Measurements from ENCODE around the gene ZNF277.

ZNF277 gene, protein sequence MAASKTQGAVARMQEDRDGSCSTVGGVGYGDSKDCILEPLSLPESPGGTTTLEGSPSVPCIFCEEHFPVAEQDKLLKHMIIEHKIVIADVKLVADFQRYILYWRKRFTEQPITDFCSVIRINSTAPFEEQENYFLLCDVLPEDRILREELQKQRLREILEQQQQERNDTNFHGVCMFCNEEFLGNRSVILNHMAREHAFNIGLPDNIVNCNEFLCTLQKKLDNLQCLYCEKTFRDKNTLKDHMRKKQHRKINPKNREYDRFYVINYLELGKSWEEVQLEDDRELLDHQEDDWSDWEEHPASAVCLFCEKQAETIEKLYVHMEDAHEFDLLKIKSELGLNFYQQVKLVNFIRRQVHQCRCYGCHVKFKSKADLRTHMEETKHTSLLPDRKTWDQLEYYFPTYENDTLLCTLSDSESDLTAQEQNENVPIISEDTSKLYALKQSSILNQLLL

GRCh38 chr7:112206238-112206990 lies at the start of gene ZNF277, which contains the start of gene DOCK4:
TSS of gene ZNF277 (plus strand) at chr7:112206695. CDS start at chr7:112206717, 22 bp downstream.
TSS of gene DOCK4 (minus strand) at chr7:112206399. CDS start at chr7:112206138, 261 bp downstream.
- peak within 1 kb of the TSS; percentile 86 for H3K27ac ChIP-seq (ENCODE audit: low read depth, low read length)
- H3K9me3 ChIP-seq (ENCODE audit: control insufficient read depth in 5 of 5, low read length in 5 of 5): no peaks in the 10 kb centered on the region
- H3K4me1 ChIP-seq (ENCODE audit: control insufficient read depth in 5 of 5, insufficient read depth in 5 of 5, low read length in 5 of 5): peaks cover 0 to 37% (median 35%) of the 10 kb centered on the region in 5 donors

GRCh38 chr7:112157072-112157471 lies 49.4 kb upstream of the ZNF277 start:
- Histone ChIP-seq H3K9me3 (ENCODE audit: control insufficient read depth in 5 of 5, low read length in 5 of 5) (no peaks in the 10 kb centered on the region), H3K27me3 (ENCODE audit: control insufficient read depth in 5 of 5, insufficient read depth in 4 of 5, low read length in 5 of 5) (no peaks in the 10 kb centered on the region), H3K36me3 (ENCODE audit: control insufficient read depth in 5 of 5, insufficient read depth in 5 of 5, low read length in 5 of 5) (no peaks in the 10 kb centered on the region), H3K4me1 (ENCODE audit: control insufficient read depth in 5 of 5, insufficient read depth in 5 of 5, low read length in 5 of 5) (peaks cover 0 to 17% (median 1%) of the 10 kb centered on the region in 5 donors), H3K4me3 (ENCODE audit: low read depth in 1 of 5, low read length in 5 of 5) (no peak overlapping the region), H3K9ac (ENCODE audit: low read length in 5 of 5) (no peak overlapping the region), H3K27ac (ENCODE audit: low read depth, low read length) (no peak overlapping the region)

More at GRCh38 chr7:112206238-112206990, at the start of gene ZNF277, which contains the start of gene DOCK4:
- no peaks in the 10 kb centered on the region for H3K27me3 ChIP-seq (ENCODE audit: control insufficient read depth in 5 of 5, insufficient read depth in 4 of 5, low read length in 5 of 5)
- H3K4me3 ChIP-seq (ENCODE audit: low read depth in 1 of 5, low read length in 5 of 5): peak within 1 kb of the TSS; percentile 92 to 99 (median 98)
- no peaks in the 10 kb centered on the region for H3K36me3 ChIP-seq (ENCODE audit: control insufficient read depth in 5 of 5, insufficient read depth in 5 of 5, low read length in 5 of 5)
- H3K9ac ChIP-seq (ENCODE audit: low read length in 5 of 5): peak within 1 kb of the TSS; percentile 85 to 94 (median 90)

DNA sequence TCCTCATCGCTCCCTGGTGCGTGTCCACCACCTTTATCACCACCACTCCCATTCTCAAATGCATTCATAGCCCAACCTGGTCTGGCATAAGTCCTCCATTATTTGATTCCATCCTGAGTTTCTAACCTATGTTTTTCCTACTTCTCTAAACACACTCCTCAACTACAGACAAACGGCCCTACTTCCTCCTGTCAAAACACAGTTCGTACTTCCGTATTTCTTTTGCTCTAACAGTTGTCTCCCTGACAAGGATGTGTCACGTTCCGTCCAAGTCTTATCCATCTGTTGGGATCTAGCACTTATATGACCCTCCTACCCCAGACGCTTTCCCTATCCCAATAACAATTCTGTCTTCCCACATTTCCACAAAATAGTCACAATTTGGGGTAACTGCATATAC lies 47.1 kb upstream of the ZNF277 start:
- Histone ChIP-seq H3K4me3 (ENCODE audit: low read depth in 1 of 5, low read length in 5 of 5) (no peak overlapping the region), H3K9me3 (ENCODE audit: control insufficient read depth in 5 of 5, low read length in 5 of 5) (no peaks in the 10 kb centered on the region), H3K36me3 (ENCODE audit: control insufficient read depth in 5 of 5, insufficient read depth in 5 of 5, low read length in 5 of 5) (no peaks in the 10 kb centered on the region), H3K27me3 (ENCODE audit: control insufficient read depth in 5 of 5, insufficient read depth in 4 of 5, low read length in 5 of 5) (no peaks in the 10 kb centered on the region), H3K27ac (ENCODE audit: low read depth, low read length) (no peak overlapping the region), H3K9ac (ENCODE audit: low read length in 5 of 5) (no peak overlapping the region), H3K4me1 (ENCODE audit: control insufficient read depth in 5 of 5, insufficient read depth in 5 of 5, low read length in 5 of 5) (peaks cover 0 to 30% (median 7%) of the 10 kb centered on the region in 5 donors)

DNA sequence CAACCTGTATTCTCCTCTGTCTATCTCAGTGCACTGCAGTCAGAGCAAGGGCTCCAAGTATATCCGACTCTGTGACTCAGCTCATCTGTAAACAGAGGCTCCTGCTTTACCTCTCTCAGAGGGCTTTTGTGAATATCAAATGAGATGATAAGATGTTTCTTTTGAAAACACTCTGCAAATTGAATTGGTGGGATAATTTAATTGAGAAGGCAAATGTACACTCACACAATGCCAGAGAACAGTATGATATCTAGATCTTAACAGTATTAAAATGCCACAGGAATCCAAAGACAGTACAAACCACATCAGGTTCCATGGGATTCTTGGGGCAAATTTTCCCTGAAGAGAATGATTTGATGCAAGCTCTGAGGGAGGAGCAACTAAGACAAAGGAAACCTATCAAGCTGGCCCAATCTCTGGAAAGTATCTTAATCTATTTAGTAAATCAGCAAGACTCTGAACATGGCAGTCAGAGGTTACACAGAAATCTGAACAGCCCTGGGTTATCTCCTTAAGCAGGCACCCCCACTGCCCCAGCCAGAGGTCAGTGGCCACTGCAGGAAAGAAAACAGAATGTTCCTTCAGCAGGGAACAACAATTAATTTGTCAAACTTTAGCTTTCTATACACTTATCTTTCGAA lies 46.2 kb upstream of the ZNF277 start:
- H3K36me3 ChIP-seq (ENCODE audit: control insufficient read depth in 5 of 5, insufficient read depth in 5 of 5, low read length in 5 of 5): no peaks in the 10 kb centered on the region
- H3K4me3 ChIP-seq (ENCODE audit: low read depth in 1 of 5, low read length in 5 of 5): no peak overlapping the region
- peaks cover 0 to 30% (median 7%) of the 10 kb centered on the region in 5 donors for H3K4me1 ChIP-seq (ENCODE audit: control insufficient read depth in 5 of 5, insufficient read depth in 5 of 5, low read length in 5 of 5)
- H3K27ac ChIP-seq (ENCODE audit: low read depth, low read length): peak overlapping the region; percentile 15
- H3K9me3 ChIP-seq (ENCODE audit: control insufficient read depth in 5 of 5, low read length in 5 of 5): no peaks in the 10 kb centered on the region
- H3K9ac ChIP-seq (ENCODE audit: low read length in 5 of 5): no peak overlapping the region
- H3K27me3 ChIP-seq (ENCODE audit: control insufficient read depth in 5 of 5, insufficient read depth in 4 of 5, low read length in 5 of 5): no peaks in the 10 kb centered on the region

DNA sequence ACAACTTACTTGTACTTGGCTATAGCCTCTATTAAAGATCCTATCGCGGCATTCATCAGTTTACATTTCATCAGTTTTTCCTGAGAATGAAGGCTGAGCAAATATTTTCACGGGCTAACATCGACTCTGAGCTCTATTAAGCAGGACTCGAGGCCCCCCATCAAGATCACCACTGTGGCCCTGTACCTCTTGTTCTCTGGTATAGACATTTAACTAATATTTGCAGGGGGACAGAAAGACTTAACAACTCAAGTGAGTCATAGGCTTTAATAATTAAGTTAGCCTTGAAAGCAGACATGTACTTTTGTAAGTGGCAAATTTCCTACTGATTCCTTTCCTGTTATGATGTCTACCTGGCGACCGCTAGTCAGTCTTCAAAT lies 45.7 kb upstream of the ZNF277 start:
- Histone ChIP-seq H3K4me1 (ENCODE audit: control insufficient read depth in 5 of 5, insufficient read depth in 5 of 5, low read length in 5 of 5) (peaks cover 0 to 30% (median 7%) of the 10 kb centered on the region in 5 donors), H3K9ac (ENCODE audit: low read length in 5 of 5) (no peak overlapping the region), H3K27me3 (ENCODE audit: control insufficient read depth in 5 of 5, insufficient read depth in 4 of 5, low read length in 5 of 5) (no peaks in the 10 kb centered on the region), H3K9me3 (ENCODE audit: control insufficient read depth in 5 of 5, low read length in 5 of 5) (no peaks in the 10 kb centered on the region), H3K27ac (ENCODE audit: low read depth, low read length) (peak overlapping the region; percentile 15), H3K4me3 (ENCODE audit: low read depth in 1 of 5, low read length in 5 of 5) (no peak overlapping the region), H3K36me3 (ENCODE audit: control insufficient read depth in 5 of 5, insufficient read depth in 5 of 5, low read length in 5 of 5) (no peaks in the 10 kb centered on the region)

GRCh38 chr7:112161253-112162141 lies 45.0 kb upstream of the ZNF277 start:
- Histone ChIP-seq H3K9ac (ENCODE audit: low read length in 5 of 5) (no peak overlapping the region), H3K4me3 (ENCODE audit: low read depth in 1 of 5, low read length in 5 of 5) (no peak overlapping the region), H3K36me3 (ENCODE audit: control insufficient read depth in 5 of 5, insufficient read depth in 5 of 5, low read length in 5 of 5) (no peaks in the 10 kb centered on the region), H3K27ac (ENCODE audit: low read depth, low read length) (no peak overlapping the region), H3K4me1 (ENCODE audit: control insufficient read depth in 5 of 5, insufficient read depth in 5 of 5, low read length in 5 of 5) (peaks cover 0 to 30% (median 7%) of the 10 kb centered on the region in 5 donors), H3K27me3 (ENCODE audit: control insufficient read depth in 5 of 5, insufficient read depth in 4 of 5, low read length in 5 of 5) (no peaks in the 10 kb centered on the region), H3K9me3 (ENCODE audit: control insufficient read depth in 5 of 5, low read length in 5 of 5) (no peaks in the 10 kb centered on the region)

DNA sequence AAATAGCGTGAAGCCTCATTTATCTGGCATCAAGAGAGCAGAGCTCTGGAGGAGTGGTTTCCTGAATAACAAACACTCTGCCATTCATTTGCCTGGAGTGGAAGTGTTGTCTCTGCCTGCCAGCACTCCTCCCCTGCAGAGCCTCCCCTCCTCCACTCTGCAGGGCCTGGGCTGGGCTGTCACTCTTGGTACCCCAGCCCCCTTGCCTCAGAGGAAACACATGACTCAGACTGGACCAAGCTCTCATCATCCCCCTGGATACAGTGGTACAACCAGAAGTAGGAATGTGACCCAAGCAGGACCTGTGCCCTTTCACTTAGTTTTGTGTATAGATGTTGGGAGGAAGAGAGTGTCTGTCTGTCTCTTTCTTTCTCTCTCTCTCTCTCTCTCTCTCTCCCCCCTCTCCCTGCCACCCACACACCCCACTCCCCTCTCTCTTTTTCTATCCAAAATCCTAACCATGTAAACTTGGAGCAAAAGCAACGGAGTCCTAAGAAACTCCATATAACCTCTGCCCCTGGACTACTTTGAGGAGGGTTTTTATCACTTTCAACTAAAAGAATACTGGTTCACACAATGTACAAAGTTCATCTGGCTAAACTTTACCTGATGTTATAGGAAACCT lies 44.2 kb upstream of the ZNF277 start:
- Histone ChIP-seq H3K27me3 (ENCODE audit: control insufficient read depth in 5 of 5, insufficient read depth in 4 of 5, low read length in 5 of 5) (no peaks in the 10 kb centered on the region), H3K4me1 (ENCODE audit: control insufficient read depth in 5 of 5, insufficient read depth in 5 of 5, low read length in 5 of 5) (peaks cover 0 to 33% (median 7%) of the 10 kb centered on the region in 5 donors), H3K36me3 (ENCODE audit: control insufficient read depth in 5 of 5, insufficient read depth in 5 of 5, low read length in 5 of 5) (no peaks in the 10 kb centered on the region), H3K9me3 (ENCODE audit: control insufficient read depth in 5 of 5, low read length in 5 of 5) (no peaks in the 10 kb centered on the region), H3K9ac (ENCODE audit: low read length in 5 of 5) (no peak overlapping the region), H3K27ac (ENCODE audit: low read depth, low read length) (peak overlapping the region; percentile 34), H3K4me3 (ENCODE audit: low read depth in 1 of 5, low read length in 5 of 5) (no peak overlapping the region)

DNA sequence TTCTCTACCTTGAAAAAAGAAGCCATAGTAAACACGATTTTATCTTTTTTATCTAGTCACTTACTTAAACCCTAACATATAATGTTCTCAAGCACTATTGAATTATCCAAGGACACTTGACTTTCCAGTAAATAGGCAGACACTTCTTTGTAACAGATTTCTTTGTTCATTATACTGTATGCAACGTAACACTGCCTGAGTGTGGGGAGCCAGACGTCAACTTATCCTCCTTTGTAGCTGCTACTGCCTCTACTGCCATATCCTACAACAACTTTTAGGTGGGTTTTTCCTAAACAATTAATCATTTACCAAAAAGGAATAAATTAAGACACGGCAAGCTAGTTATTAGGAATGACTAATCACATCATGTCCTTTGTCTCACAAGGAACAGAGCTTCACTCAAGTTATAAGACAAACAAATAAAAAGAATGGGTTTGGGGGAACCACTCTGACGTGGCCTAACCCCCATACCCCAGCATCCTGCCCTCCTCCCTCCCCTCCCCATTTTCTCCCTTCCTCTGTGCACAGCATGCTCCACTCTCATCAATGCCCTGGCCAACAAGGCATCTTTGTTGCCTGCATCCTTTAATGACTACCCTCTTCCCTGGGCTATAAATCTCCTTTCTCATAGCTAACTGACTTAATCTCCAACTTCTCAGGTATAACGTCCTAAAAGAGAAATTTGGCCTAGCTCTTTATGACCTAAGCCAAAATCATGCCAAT lies 43.5 kb upstream of the ZNF277 start:
- Histone ChIP-seq H3K4me1 (ENCODE audit: control insufficient read depth in 5 of 5, insufficient read depth in 5 of 5, low read length in 5 of 5) (peaks cover 0 to 37% (median 7%) of the 10 kb centered on the region in 5 donors), H3K27ac (ENCODE audit: low read depth, low read length) (peak overlapping the region; percentile 34)

More for the DNA sequence above, 43.5 kb upstream of the ZNF277 start:
- no peak overlapping the region for H3K4me3 ChIP-seq (ENCODE audit: low read depth in 1 of 5, low read length in 5 of 5)
- H3K27me3 ChIP-seq (ENCODE audit: control insufficient read depth in 5 of 5, insufficient read depth in 4 of 5, low read length in 5 of 5): no peaks in the 10 kb centered on the region
- no peaks in the 10 kb centered on the region for H3K36me3 ChIP-seq (ENCODE audit: control insufficient read depth in 5 of 5, insufficient read depth in 5 of 5, low read length in 5 of 5)
- no peak overlapping the region for H3K9ac ChIP-seq (ENCODE audit: low read length in 5 of 5)
- H3K9me3 ChIP-seq (ENCODE audit: control insufficient read depth in 5 of 5, low read length in 5 of 5): no peaks in the 10 kb centered on the region

Measured in subcutaneous abdominal adipose tissue (tissue), 5 donors.